GM12864 (cell line): ENCODE results near the gene AFAP1.

Experiments used
- DNase-seq: peaks from one replicate; pipeline ENCODE4 v3.0.0-alpha.2; 2011; ENCODE audit warnings: low read depth
- H3K4me3 ChIP-seq: 2 replicates; pipeline ENCODE4 v1.5.1; 2011; ENCODE audit warnings: mild to moderate bottlenecking, low read depth, low read length, control low read depth
- CTCF ChIP-seq: IDR thresholded peaks from 2 replicates; pipeline ENCODE4 v1.5.1; 2011; ENCODE audit warnings: low read depth, mild to moderate bottlenecking, moderate library complexity, low read length, control low read depth, inconsistent platforms; ENCODE audit errors: missing control alignments

AFAP1 gene

GRCh38 chr4:7770224-7771050 is 169.2 kb downstream of the AFAP1 start:
- TF ChIP-seq CTCF: peak; percentile 65
- no peak overlapping the region for H3K4me3 ChIP-seq
- no peak for DNase-seq

- no peak overlapping the region for H3K4me3 ChIP-seq
- TF ChIP-seq CTCF: no peak
- DNase-seq: no peak
Measured at GRCh38 chr4:7769396-7770223, 170.1 kb downstream of the AFAP1 start.

- no peak overlapping the region for H3K4me3 ChIP-seq
- no peak for TF ChIP-seq CTCF
- no peak for DNase-seq
Measured at GRCh38 chr4:7768736-7769135, 170.9 kb downstream of the AFAP1 start.

- no peak overlapping the region for H3K4me3 ChIP-seq
- no peak for DNase-seq
- no peak for TF ChIP-seq CTCF
Measured at GRCh38 chr4:7767966-7768365, 171.7 kb downstream of the AFAP1 start.

- DNase-seq: no peak
- no peak for TF ChIP-seq CTCF
Measured at GRCh38 chr4:7767526-7767925, 172.1 kb downstream of the AFAP1 start.

GRCh38 chr4:7766661-7767345 is 172.9 kb downstream of the AFAP1 start:
- no peak overlapping the region for H3K4me3 ChIP-seq
- no peak for TF ChIP-seq CTCF
- DNase-seq: no peak

More at GRCh38 chr4:7767526-7767925, 172.1 kb downstream of the AFAP1 start:
- no peak overlapping the region for H3K4me3 ChIP-seq
